GM18907 (cell line): Measurements from ENCODE around the gene RNF157.
A peak's percentile ranks its signal among the peaks of the same experiment; 100 is the strongest.
"Not testable (repeated sequence)": the region's sequence is repeated elsewhere in the genome, so short reads cannot be mapped to it uniquely, and the experiment has no call there.

Experiments
- ATAC-seq: cut with Tn5 transposase; IDR thresholded peaks from one replicate; pipeline ENCODE4 v1.9.1; 2021; ENCODE audit warnings: mild to moderate bottlenecking, moderate library complexity; ENCODE audit not compliant: unreplicated experiment

Gene RNF157

GRCh38 chr17:76255801-76256429 lies 15.6 kb upstream of the RNF157 start:
- no peak for ATAC-seq

- ATAC-seq: no peak
Observed at GRCh38 chr17:76254275-76254674, 14.0 kb upstream of the RNF157 start.

- no peak for ATAC-seq
Observed at GRCh38 chr17:76253841-76254240, 13.5 kb upstream of the RNF157 start.

- not testable (repeated sequence) for ATAC-seq
Observed at GRCh38 chr17:76252967-76253766, 12.9 kb upstream of the RNF157 start.

- no peak for ATAC-seq
Observed at GRCh38 chr17:76252040-76252954, 12.0 kb upstream of the RNF157 start.

GRCh38 chr17:76251478-76252039 lies 11.3 kb upstream of the RNF157 start:
- ATAC-seq: no peak

GRCh38 chr17:76250141-76250540 lies 9.8 kb upstream of the RNF157 start:
- no peak for ATAC-seq

GRCh38 chr17:76248013-76248782 lies 7.9 kb upstream of the RNF157 start:
- no peak for ATAC-seq

GRCh38 chr17:76247304-76247703 lies 7.0 kb upstream of the RNF157 start:
- no peak for ATAC-seq

GRCh38 chr17:76246080-76247066 lies 6.1 kb upstream of the RNF157 start:
- ATAC-seq: peak; percentile 93

- not testable (repeated sequence) for ATAC-seq
Observed at GRCh38 chr17:76244721-76245120, 4.4 kb upstream of the RNF157 start.

GRCh38 chr17:76243826-76244679 lies 3.8 kb upstream of the RNF157 start:
- ATAC-seq: no peak

- no peak for ATAC-seq
Observed at GRCh38 chr17:76241691-76242255, 1.5 kb upstream of the RNF157 start.

GRCh38 chr17:76241204-76241538 lies 878 bp upstream of the RNF157 start:
- ATAC-seq: no peak

- ATAC-seq: peak; percentile 16
Observed at GRCh38 chr17:76239538-76240274, 587 bp downstream of the RNF157 start.

GRCh38 chr17:76238847-76239537 lies 1.3 kb downstream of the RNF157 start:
- no peak for ATAC-seq

GRCh38 chr17:76237859-76238313 lies 2.4 kb downstream of the RNF157 start:
- ATAC-seq: no peak
